SKM-1 (cell line): ENCODE measurements around the gene B4GALT5.
A peak's percentile ranks its signal among the peaks of the same experiment; 100 is the strongest.
"Not testable (repeated sequence)": the region's sequence is repeated elsewhere in the genome, so short reads cannot be mapped to it uniquely, and the experiment has no call there.

Experiments used
- DNase-seq: peaks from one replicate; lab custom pipeline; 2025; ENCODE audit not compliant: unreplicated experiment; lab: John Stamatoyannopoulos, UW

The B4GALT5 gene, protein sequence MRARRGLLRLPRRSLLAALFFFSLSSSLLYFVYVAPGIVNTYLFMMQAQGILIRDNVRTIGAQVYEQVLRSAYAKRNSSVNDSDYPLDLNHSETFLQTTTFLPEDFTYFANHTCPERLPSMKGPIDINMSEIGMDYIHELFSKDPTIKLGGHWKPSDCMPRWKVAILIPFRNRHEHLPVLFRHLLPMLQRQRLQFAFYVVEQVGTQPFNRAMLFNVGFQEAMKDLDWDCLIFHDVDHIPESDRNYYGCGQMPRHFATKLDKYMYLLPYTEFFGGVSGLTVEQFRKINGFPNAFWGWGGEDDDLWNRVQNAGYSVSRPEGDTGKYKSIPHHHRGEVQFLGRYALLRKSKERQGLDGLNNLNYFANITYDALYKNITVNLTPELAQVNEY

DNA sequence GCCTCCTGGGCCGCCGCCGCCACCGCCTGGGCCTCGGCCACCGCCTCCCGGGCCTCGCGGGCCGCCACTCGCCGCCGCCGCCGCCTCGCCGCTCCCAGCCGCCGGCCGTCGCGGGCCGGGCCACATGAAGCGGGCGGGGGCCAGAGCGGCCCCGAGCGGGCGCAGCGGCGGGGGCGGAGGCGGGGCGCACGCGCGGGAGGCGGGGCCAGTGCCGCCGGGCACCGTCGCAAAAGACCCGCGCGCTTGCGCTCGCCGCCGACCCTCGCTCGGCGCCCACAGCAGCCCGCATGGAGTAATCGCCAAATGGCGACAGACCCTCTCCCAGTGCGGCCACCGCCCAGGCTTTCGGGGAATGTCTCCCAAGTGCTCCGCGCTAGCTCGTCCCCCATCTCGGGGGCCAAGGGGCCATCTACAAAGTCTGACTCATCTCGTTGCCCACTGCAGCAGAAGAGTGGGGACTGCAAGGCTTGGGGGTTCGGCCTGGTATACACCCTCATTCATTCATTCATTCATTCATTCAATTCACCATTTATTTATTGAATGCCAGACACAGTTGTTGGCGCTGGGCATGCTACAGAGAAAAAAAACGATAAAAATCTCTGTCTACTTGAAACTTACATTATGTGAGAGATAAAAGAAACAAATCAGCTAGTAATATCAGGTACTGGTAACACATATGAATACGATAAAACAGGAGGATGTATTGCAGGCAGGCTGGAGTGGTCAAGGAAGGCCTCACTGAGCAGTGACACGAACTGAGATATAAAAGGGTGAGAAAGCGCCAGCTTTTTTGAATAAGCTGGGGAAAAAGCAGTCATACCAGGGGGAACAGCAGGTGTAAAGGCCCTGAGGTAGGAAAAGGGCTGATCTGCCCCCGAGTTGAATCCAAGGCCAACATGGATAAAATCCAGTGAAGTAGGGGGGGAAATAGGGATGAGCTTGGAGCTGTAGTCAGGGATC, at the start of gene B4GALT5:
B4GALT5 (minus strand) TSS at position 126 of the 960 bp plus-strand sequence. CDS start 188 bp downstream, outside the sequence.
- peak; percentile 68 for DNase-seq

DNA sequence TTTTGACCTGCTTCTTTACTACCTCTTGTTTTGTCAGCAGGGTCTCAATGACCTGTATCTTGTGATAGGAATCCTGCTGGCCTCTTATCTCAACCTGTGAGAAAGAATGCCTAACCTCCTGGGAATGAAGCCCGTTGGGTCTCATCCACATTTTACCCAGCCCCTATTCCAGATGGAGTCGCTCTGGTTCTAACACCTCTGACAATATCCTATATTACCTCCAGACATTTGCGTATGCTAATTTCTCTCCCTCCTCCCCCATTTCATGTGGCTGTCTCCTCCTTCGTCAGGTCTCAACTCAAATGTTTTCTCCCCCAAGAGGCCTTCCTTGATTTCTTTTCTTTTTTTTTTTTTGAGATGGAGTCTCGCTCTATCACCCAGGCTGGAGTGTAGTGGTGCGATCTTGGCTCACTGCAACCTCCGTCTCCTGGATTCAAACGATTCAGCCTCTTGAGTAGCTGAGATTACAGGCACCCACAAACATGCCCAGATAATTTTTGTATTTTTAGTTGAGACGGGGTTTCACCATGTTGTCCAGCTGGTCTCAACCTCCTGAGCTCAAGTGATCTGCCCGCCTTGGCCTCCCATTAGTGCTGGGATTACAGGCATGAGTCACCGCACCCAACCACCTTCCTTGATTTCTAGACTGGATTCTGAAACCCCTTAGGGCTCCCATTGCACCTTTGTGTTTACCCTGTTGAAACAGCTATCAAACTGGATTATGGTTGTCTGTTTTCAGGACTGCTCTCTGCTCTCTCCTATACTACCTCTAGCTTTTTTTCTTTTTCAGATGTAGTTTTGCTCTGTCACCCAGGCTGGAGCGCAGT, 49.5 kb upstream of the B4GALT5 start:
- DNase-seq, result no peak

DNA sequence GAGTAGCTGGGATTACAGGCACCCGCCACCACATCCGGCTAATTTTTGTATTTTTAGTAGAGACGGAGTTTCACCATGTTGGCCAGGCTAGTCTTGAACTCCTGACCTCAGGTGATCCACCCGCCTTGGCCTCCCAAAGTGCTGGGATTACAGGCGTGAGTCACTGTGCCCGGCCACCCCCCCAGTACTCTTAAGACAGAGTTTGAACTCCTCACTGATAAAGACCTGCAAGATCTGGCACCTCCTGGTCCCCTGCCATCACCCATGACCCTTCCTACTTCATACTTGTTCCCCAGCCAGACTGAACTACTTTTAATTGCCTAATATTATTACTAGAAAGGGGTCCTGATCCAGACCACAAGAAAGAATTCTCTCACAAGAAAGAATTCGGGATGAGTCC, 48.2 kb upstream of the B4GALT5 start:
- DNase-seq, result not testable (repeated sequence)

DNA sequence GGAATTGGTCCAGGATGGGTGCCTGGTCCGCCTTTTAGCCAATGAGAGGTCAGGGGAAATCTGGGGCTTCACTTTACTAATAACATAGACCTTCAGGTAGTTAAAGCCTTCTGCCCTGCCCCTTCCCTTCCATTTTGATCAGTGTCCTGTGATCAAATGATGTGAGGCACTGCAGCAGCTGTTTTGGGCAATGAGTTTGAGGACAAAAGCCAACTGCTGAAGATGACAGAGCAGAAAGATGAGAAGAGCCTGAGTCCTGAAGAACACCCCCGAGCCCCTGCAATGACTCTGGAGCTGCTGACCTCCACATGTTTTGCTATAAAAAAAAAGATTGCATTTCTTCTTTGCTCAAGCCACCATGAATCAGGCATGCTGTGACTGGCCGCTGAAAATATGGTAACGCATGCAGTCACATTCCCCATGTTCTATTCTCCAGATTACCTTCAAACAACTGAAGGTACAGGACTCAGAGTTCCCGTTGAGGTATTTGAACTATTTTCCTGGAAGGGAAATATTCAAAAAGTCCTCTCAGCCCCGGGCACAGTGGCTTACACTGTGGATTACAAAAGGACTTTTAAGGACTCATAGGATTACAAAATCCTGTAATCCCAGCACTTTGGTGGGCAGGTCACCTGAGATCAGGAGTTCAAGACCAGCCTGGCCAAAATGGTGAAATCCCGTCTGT, 45.7 kb upstream of the B4GALT5 start:
- DNase-seq, result no peak

DNA sequence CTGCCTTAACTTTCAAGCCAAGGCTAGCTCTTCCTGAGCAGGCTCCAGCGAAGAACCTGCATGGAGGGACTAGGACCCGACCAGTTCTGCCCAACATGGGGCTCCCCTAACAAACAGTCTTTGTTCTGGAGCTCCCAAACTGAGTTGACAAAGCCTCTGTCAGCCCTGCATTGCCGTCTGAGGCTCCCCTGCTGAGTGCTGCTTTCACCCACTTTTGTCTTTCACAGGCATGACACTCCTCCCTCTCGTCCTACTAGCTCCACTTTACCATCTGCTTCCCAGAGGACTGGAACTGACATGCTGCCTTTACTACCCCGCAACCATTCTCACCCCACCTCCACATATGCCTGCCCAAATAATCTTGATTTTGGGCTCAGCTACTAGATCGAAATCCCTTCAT, 45.1 kb upstream of the B4GALT5 start:
- DNase-seq, result no peak

DNA sequence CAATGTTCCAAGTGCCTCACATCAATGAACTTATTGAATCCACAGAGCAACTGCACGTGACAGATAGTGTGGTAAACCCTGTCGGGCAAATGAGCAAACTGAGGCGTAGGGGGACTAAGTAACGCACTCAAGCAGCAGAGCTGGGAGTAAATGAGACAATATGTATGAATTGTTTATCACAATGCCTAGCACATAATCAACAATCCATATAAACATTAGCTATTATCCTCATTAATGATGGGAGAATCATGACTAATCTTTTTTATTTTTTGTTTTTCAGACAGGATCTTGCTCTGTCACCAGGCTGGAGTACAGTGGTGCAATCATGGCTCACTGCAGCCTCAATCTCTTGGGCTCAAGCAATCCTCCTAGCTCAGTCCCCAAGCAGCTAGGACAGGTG, 43.9 kb upstream of the B4GALT5 start:
- DNase-seq, result no peak

DNA sequence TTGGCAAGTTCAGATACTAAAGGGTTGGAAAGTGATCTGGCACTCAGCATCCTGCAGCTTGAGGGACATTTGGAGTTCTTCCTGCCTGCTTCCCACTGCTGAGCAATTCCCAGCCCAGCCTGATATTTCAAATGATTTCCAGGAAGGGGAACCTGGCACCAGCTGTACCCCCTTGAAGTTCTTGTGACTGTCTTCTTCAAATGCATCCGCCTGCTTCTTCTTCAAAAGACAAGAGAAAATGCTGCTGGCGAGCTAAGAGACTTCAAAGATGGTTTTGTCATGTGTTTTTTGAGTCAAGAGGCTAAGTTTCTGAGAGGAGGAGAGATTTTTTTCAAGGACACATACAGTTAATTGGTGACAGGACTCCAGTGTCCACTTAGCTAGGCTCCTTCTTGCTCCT, 42.6 kb upstream of the B4GALT5 start:
- no peak for DNase-seq

DNA sequence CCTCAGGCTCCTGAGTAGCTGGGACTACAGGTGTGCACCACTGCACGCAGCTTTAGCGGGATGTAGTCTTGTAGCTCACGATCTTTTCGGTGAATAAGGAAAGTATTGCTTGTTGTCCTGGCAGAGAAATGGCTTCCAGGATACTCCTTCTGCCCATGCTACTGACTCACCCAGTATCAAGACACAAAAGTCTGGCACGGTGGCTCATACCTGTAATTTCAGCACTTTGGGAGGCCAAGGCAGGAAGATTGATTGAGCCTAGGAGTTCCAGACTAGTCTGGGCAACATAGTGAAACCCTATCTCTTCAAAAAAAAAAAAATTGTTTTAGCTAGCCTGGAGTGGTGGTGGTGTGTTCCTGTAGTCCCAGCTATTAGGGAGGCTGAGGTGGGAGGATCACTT, 40.9 kb upstream of the B4GALT5 start:
- DNase-seq, result no peak

DNA sequence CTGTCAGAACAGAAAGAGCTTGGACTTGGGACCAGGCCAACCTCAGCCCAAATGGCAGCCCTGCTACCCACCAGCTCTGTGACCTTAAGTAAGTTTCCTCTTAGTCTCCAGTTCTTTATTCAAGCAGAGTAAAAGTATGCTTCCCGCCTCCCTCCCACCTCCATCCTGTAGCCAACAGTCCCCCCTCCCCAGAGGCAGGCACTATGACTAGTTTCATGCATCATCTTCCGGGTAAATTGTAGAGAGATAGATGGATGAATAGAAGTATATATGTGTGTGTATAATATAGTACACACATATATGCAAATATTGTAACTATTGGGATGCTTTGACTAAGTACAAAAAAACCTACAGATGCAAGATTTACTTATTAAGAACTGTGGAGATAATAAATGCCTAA, 39.5 kb upstream of the B4GALT5 start:
- DNase-seq, result no peak

DNA sequence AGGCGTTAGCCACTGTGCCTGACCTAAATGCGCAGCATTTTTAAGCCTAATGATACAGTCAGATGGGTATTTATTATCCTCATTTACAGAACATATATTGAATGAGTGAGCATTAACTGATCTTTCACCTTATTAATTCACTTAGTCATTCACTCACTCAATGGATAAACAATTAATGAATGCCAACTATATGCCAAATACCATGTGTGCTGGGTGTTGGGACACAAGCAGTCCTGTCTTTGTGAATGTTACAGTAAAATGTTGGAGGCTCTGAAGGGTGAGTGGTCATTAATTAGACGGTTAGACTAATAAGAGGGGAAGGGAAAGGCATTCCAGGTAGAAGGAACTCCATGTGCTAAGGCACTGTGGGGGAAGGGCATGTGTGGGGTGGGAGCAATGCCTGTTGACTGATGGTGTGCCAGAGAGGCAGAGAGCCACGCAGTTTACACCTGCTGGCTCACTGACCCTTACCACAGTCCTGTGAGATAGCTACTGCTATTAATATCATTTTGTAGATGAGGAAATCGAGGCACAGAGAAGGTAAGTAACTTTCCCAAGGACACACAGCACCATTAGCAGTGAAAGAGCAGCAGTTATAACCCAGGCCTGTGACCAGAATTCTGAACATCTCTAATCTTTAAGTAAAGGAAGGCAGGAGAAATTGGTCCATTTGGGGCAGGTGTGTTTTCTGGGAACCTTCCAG, 38.7 kb upstream of the B4GALT5 start:
- no peak for DNase-seq

DNA sequence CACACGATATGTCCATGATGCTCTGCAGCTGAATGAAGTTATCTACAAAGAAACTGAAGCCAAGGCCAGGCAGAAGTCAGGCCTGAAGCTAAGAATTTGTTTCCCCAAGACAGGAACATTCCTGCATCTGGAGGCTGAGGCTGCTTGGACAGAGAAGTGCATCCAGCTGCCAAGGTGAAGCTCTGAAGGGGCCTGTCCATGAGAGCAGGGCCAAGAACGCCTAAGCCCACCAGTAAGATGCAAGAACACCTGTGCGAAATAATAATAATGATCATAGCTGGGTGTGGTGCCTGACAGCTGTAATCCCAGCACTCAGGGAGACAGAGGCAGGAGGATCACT, 37.7 kb upstream of the B4GALT5 start:
- DNase-seq, result no peak

DNA sequence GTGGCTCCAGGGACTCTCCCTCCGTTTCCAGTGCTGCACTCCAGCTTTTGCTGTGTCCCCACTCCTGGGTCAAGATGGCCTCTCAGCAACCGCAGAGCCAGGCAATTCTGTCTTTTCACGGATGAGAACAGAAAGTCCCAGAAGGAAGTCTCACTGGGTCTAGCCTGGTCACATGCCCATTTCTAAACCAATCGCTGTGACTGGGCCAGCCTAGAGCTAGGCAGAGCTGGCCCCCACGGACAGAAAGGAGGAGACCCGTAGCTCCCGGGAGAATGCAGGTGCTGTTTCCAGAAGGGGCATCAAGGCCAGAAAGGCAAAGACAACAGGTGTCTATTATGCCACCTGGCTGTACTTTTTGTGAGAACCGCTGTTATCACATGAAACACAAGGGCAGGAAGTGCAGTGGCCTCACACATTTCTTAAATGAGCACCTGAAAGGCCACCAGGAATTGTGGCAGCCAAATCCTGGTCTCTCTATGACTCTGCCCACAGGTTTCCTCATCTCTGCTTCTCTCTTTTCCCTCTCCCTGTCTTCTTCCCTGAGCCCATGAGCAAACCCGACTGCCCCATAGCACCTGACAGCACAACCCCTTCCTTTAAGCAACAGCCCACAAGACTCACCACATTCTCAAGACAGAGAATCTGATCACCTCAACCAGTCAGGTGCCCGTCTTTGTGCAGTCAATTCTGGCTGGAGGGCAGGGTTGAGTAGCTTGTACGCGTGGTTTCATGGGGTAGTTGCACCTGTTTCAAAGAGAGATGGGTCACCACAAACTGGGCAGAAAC, 37.1 kb upstream of the B4GALT5 start:
- no peak for DNase-seq

DNA sequence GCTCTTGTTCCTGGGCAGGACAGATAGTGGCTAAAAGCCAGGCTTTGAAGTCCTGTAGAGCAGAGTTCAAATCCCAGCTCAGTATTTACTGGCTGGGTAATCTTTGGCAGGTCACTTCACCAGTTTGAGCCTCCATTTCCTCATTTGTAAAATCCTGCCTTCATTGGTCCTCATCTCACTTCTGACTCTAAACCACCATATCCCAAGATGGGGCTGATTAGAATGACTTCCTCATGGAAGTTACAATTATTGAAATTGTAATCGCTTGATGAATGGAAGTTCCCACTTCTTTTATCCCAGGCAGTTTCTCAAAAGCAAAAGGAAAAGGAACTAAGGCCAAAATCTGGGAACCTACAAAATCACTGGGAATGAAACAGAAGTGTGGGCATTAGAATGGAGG, 35.9 kb upstream of the B4GALT5 start:
- no peak for DNase-seq

DNA sequence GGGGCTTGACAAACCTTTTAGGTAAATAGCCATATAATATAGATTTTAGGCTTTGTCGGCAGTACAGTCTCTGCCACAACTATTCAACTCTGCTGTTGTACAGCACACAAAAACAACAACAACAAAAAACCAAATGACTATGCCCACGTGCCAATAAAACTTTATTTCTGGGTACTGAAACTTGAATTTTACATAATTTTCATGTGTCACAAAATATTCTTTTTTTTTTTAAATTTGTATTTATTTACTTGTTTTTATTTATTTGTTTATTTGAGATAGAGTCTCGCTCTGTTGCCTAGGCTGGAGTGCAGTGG, 34.8 kb upstream of the B4GALT5 start:
- DNase-seq, result no peak

DNA sequence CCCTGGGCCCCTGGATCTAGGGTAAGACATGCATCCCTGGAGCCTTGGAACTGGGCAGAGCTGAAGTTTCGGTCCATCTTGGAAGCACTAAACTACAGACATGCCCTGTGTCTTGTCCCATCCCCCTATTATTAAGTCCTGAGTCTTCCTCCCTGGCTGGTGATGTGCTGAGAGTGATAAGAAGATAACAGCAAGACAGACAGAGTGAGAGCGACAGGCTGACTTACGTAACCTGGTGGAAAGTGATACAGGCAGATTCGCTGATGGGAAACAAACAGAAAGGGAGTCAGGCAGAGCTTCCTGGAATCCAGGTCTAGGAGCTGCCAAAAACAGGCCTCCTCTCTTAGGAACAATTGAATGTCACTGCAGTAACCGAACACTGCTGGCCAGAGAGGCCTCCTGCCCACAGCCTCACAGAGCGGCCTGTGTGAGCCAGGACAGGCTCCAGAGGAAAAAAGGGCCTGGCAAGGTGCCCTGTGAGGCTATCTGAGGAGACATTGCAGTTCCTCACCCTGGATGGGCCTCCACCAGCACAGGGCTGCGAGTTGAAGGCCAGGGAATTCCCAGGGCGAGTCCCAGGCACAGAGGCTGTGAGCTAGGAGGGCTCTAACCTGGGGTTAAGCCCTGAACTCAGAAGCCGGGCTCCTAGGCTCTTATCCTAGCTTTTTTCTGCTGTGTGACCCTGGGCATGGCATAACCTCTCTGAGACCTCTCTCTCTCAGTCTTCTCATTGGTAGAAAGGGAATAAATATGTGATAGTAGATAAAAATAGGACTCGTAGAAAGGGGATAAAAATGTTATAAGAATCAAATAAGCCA, 34.2 kb upstream of the B4GALT5 start:
- no peak for DNase-seq

DNA sequence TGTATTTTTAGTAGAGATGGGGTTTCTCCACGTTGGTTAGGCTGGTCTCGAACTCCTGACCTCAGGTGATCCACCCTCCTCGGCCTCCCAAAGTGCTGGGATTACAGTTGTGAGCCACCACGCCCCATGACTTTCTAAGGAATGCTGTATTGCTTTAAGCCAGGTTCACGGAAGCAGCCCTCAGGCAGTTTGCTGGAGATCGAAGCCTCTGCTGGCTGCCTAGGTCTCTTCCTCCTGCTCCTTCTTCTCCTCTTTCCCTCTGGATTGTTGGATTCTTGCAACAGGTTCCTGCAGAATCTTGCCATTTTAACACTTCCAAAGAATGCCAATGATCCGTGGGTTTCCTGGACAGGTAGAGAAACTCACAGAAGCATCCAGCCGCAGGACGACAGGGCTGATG, 29.3 kb upstream of the B4GALT5 start:
- DNase-seq, result no peak

DNA sequence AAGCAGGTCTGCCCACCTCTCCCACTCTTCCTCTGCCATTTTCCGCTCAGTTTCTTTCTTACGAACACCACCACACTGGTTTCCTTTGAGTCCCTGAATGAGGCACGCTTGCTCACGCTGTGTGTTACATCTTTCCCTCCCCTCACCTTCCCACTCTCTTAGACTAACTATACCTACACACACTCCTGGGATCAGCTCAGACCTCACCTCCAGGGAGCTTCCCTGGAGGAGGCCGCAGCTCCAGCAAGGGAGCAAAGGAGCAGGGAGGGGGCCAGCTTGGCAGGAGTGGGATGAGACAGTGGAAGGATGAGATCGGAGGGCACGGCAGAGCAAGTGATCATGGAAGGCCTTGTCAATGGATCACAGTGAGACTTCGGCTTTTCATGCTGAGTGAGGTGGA, 28.3 kb upstream of the B4GALT5 start:
- DNase-seq, result no peak

DNA sequence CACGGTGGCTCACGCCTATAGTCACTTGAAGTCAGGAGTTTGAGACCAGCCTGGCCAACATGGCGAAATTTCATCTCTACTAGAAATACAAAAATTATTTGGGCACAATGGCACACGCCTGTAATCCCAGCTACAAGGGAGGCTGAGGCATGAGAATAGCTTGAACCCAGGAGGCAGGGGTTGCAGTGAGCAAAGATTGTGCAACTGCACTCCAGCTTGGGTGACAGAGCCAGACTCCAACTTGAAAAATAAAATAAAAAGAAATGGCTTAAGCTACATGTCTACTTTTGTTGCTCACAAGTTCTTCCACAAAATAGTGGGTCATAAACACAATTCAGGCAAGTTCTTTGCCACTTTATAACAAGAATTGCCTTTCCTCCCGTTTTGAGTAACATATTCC, 27.1 kb upstream of the B4GALT5 start:
- DNase-seq, result no peak

DNA sequence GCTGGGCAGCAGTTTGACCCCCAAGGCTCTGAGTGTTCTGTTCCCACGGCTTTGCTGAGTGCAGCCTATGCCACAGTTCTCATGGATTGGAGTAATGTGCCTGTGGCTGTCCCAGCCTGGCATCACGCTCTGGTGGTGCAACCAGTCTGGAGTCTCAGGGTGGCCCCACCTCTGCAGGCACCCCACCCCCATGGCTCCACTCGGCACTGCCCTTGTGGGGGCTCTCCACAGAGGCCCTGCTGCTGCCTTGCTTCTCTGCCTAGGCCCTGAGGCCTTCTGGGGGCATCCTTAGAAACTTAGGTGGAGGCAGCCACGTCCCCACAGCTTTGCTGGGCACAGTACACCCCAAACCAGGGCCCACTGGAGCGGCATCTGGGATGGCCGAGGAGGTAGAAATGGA, 25.4 kb upstream of the B4GALT5 start:
- DNase-seq, result no peak
